GM12864 (cell line): ENCODE measurements around the gene AFF2.
A peak's percentile ranks its signal among the peaks of the same experiment; 100 is the strongest.
"Not testable (repeated sequence)": the region's sequence is repeated elsewhere in the genome, so short reads cannot be mapped to it uniquely, and the experiment has no call there.

Experiments
- DNase-seq: peaks from one replicate; pipeline ENCODE4 v3.0.0-alpha.2; 2011; ENCODE audit warnings: low read depth
- H3K4me3 ChIP-seq: 2 replicates; pipeline ENCODE4 v1.5.1; 2011; ENCODE audit warnings: mild to moderate bottlenecking, low read depth, low read length, control low read depth
- TF ChIP-seq, protein P1 (sequence below): IDR thresholded peaks from 2 replicates; pipeline ENCODE4 v1.5.1; 2011; ENCODE audit warnings: low read depth, mild to moderate bottlenecking, moderate library complexity, low read length, control low read depth, inconsistent platforms; ENCODE audit errors: missing control alignments

The AFF2 gene

DNA sequence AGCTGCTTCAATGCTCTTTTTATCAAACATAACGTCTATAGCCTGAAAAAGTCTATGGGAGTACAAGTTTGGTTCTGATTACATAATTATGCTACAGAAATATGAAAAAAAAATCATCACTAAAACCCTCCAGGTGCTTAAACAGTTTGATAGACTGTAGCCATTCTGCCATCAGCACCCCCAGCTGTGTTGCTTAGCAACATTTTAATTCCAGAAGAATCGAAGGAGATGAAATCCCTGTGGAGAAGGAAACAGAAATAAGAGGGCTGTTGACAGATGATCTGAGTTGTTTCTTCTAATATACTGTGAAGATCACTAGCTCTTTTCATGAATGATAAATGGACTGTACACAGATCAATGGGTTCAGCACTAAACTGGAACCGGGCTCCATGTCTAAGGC lies 402.8 kb downstream of the AFF2 start:
- H3K4me3 ChIP-seq, result no peak overlapping the region
- no peak for DNase-seq
- TF ChIP-seq, protein P1, sequence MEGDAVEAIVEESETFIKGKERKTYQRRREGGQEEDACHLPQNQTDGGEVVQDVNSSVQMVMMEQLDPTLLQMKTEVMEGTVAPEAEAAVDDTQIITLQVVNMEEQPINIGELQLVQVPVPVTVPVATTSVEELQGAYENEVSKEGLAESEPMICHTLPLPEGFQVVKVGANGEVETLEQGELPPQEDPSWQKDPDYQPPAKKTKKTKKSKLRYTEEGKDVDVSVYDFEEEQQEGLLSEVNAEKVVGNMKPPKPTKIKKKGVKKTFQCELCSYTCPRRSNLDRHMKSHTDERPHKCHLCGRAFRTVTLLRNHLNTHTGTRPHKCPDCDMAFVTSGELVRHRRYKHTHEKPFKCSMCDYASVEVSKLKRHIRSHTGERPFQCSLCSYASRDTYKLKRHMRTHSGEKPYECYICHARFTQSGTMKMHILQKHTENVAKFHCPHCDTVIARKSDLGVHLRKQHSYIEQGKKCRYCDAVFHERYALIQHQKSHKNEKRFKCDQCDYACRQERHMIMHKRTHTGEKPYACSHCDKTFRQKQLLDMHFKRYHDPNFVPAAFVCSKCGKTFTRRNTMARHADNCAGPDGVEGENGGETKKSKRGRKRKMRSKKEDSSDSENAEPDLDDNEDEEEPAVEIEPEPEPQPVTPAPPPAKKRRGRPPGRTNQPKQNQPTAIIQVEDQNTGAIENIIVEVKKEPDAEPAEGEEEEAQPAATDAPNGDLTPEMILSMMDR, result no peak

DNA sequence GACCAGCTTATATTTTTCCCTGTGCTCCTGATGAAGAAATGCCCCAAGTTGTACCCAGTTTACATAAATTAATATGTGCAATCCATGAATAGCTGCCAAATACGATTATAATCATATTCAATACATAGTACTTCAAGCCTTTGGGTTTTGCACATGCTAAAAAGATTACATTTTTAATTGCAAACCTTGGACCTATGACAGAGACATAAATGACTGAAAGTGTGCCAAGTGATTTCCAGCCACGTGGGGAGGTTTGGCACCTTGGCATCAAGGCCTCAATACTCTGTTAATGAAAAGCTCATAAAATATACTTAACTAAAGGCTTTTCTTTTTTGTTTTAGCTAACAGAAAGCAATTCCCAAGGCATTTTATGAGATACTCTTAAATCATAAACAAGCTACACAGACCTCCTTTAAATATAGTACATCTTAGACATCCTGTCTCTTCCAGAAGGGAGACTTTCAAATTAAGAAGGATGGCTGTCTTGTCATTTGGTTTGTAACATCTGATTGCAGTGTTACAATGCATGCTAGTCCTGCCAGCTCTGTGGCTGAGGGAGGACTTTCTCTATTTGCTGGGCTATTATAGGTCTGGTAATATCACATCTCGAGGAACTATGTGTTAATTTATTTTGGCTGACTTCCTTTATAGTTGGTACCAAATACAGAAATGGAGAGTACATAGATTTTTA lies 404.1 kb downstream of the AFF2 start:
- TF ChIP-seq, protein P1, result no peak
- no peak overlapping the region for H3K4me3 ChIP-seq
- no peak for DNase-seq

DNA sequence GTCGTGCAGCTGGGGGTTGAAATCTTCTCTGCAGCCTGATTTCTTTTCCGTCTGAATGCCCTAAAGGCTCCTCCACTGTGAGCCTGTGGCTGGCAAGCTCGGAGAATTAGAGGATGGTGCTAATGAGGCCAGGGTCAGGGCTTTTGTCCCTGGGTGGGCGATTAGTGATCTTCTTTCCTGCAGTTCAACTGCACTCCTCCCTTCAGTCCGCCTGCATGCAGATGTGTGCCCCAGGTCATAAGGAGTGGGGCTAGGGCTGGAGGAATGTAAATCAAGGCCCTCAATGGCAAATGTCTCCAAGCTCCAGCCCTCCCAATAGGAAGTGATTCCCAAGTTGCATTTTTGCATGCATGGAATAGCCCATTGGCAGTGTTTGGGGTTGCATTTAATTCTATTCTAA lies 405.0 kb downstream of the AFF2 start:
- TF ChIP-seq, protein P1, result no peak
- no peak overlapping the region for H3K4me3 ChIP-seq
- DNase-seq, result no peak

DNA sequence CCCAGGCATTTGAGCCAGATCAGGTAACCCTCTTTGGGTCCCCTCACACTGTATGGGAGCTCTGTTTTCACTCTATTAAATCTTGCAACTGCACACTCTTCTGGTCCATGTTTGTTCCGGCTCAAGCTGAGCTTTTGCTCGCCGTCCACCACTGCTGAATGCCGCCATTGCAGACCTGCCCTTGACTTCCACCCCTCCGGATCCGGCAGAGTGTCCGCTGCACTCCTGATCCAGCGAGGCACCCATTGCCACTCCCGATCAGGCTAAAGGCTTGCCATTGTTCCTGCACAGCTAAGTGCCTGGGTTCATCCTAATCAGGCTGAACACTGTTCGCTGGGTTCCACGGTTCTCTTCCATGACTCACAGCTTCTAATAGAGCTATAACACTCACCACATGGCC lies 406.2 kb downstream of the AFF2 start:
- DNase-seq, H3K4me3 ChIP-seq: not testable (repeated sequence)

DNA sequence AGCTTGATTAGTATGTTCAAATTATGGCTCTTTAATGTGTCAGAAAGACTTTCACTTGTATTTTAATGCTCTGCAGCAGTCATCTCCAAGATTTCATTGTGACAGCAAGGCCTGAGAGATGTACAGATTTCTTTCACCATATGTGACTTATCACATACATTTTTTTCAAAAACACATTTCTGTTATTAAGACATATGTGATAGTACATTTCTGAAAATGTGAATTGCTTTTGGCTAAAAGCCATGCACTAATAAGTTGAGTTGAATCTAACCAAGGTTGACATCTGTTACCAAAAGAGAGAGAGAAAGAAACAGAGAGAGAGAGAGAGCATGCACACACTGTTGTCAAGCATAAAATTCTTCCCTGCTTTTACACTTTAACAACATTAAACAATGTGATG lies 409.3 kb downstream of the AFF2 start:
- DNase-seq, result no peak
- H3K4me3 ChIP-seq, result no peak overlapping the region
- TF ChIP-seq, protein P1, result no peak

DNA sequence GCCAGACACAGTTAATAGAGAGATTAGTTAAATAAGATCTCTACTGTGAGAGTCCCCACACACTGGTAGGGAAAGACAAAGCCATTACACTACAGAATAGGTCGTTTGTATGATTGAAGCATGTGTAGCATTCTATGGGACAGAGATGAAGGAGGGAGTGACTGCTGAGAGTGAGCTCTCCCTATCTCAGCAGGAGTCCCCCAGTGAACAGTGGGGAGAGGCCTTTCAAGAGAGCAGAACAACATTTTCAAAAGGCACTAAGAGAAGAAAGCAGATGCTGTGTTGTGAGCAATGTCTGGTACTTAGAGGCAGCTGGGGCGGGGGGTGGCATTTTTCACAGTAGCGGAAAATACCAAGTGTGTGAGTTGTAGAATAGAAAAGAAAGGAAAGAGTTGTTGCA lies 413.6 kb downstream of the AFF2 start:
- no peak for DNase-seq
- TF ChIP-seq, protein P1, result no peak

DNA sequence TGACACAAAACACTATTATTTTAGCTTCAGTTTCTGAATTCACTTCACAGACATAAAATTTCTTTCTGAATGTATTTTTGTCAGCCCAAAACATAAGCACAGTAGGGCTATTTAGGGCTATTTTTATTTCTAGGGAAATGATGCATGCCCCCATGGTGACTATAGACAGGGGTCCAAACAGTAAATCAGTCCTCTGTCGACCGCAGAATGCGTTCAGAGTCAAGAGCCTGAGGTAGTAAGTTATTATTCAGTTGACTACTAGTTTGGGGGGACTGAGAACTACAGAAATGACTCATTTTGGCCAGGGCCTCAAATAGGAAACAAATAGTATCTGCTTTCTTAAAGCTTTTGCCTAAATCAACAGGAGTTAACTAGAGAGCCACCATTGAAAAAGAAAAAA lies 414.4 kb downstream of the AFF2 start:
- TF ChIP-seq, protein P1, result no peak
- peak; percentile 60 for DNase-seq
- no peak overlapping the region for H3K4me3 ChIP-seq

More for the DNA sequence above, 413.6 kb downstream of the AFF2 start:
- H3K4me3 ChIP-seq, result no peak overlapping the region
